Panc1 (cell line): ENCODE results near the gene GLCCI1.

Source experiments
- CTCF ChIP-seq: fragments of 450-650 bp; IDR thresholded peaks from 2 replicates; pipeline ENCODE4 v1.5.1; 2017; ENCODE audit warnings: mild to moderate bottlenecking
- POLR2AphosphoS5 ChIP-seq: IDR thresholded peaks from 2 replicates; pipeline ENCODE4 v1.6.1; 2012; ENCODE audit warnings: mild to moderate bottlenecking, low read depth, low read length, moderate library complexity
- REST ChIP-seq, 2 experiments: IDR thresholded peaks; 2 replicates each; pipeline ENCODE4 v1.6.1; 2011 to 2012; ENCODE audit warnings: low read depth in 2 of 2, control low read depth in 1 of 2, low read length in 1 of 2, mild to moderate bottlenecking in 1 of 2, moderate library complexity in 1 of 2; ENCODE audit not compliant: insufficient read depth in 1 of 2

- TF ChIP-seq CTCF (no peak), POLR2AphosphoS5 (no peak), REST (IDR thresholded peaks at IDR 0.05; ENCODE audit: insufficient read depth in 1 of 2, low read depth in 2 of 2, low read length in 1 of 2) (no peak)
These were observed 8.5 kb upstream of the GLCCI1 start for GRCh38 chr7:7959979-7960670.
